Measurements from ENCODE around the gene RAB3GAP2. TPM values are rescaled to one million over a fixed set of nuclear protein-coding genes. Genes with fewer than 3 reads are reported as not detected.
"Not testable (repeated sequence)": the region's sequence is repeated elsewhere in the genome, so short reads cannot be mapped to it uniquely, and the experiment has no call there.

The RAB3GAP2 gene
- total RNA-seq, result 31.3 and 39.3 TPM in 2 replicates

GRCh38 chr1:220272047-220272840 is at the start of gene RAB3GAP2:
RAB3GAP2 (minus strand) TSS chr1:220272453; CDS start chr1:220272337, 116 bp downstream.
- DNase-seq (ENCODE audit: low read depth, low spot score), result peak; percentile 63

GRCh38 chr1:220321758-220322157 is 49.5 kb upstream of the RAB3GAP2 start:
- no peak for DNase-seq (ENCODE audit: low read depth, low spot score)

GRCh38 chr1:220320709-220321108 is 48.5 kb upstream of the RAB3GAP2 start:
- DNase-seq (ENCODE audit: low read depth, low spot score), result no peak

- no peak for DNase-seq (ENCODE audit: low read depth, low spot score)
Observed at GRCh38 chr1:220318673-220319072, 46.4 kb upstream of the RAB3GAP2 start.

- DNase-seq (ENCODE audit: low read depth, low spot score), result no peak
Observed at GRCh38 chr1:220317161-220317560, 44.9 kb upstream of the RAB3GAP2 start.

GRCh38 chr1:220316305-220316704 is 44.1 kb upstream of the RAB3GAP2 start:
- DNase-seq (ENCODE audit: low read depth, low spot score), result no peak

GRCh38 chr1:220315070-220315839 is 43.0 kb upstream of the RAB3GAP2 start:
- DNase-seq (ENCODE audit: low read depth, low spot score), result no peak

GRCh38 chr1:220313576-220313975 is 41.3 kb upstream of the RAB3GAP2 start:
- no peak for DNase-seq (ENCODE audit: low read depth, low spot score)

- DNase-seq (ENCODE audit: low read depth, low spot score), result not testable (repeated sequence)
Observed at GRCh38 chr1:220310147-220310546, 37.9 kb upstream of the RAB3GAP2 start.

GRCh38 chr1:220307607-220308006 is 35.4 kb upstream of the RAB3GAP2 start:
- DNase-seq (ENCODE audit: low read depth, low spot score), result no peak

GRCh38 chr1:220306339-220306738 is 34.1 kb upstream of the RAB3GAP2 start:
- DNase-seq (ENCODE audit: low read depth, low spot score), result no peak

GRCh38 chr1:220303871-220304270 is 31.6 kb upstream of the RAB3GAP2 start:
- DNase-seq (ENCODE audit: low read depth, low spot score), result no peak

GRCh38 chr1:220301630-220302029 is 29.4 kb upstream of the RAB3GAP2 start:
- DNase-seq (ENCODE audit: low read depth, low spot score), result no peak

- peak; percentile 93 for DNase-seq (ENCODE audit: low read depth, low spot score)
Observed at GRCh38 chr1:220300442-220301121, 28.3 kb upstream of the RAB3GAP2 start.

- DNase-seq (ENCODE audit: low read depth, low spot score), result no peak
Observed at GRCh38 chr1:220299337-220299736, 27.1 kb upstream of the RAB3GAP2 start.

GRCh38 chr1:220298470-220299205 is 26.4 kb upstream of the RAB3GAP2 start:
- DNase-seq (ENCODE audit: low read depth, low spot score), result no peak

- DNase-seq (ENCODE audit: low read depth, low spot score), result no peak
Observed at GRCh38 chr1:220296981-220297380, 24.7 kb upstream of the RAB3GAP2 start.

GRCh38 chr1:220294846-220295301 is 22.6 kb upstream of the RAB3GAP2 start:
- no peak for DNase-seq (ENCODE audit: low read depth, low spot score)

GRCh38 chr1:220291580-220291979 is 19.3 kb upstream of the RAB3GAP2 start:
- no peak for DNase-seq (ENCODE audit: low read depth, low spot score)

- DNase-seq (ENCODE audit: low read depth, low spot score), result no peak
Observed at GRCh38 chr1:220290140-220290761, 18.0 kb upstream of the RAB3GAP2 start.

GRCh38 chr1:220287129-220287528 is 14.9 kb upstream of the RAB3GAP2 start:
- no peak for DNase-seq (ENCODE audit: low read depth, low spot score)
